Astrocyte of the spinal cord (primary cell): ENCODE data around the gene CSGALNACT2.

Experiments
- DNase-seq: peaks from one replicate; pipeline ENCODE4 v3.0.0; 2011; ENCODE audit warnings: low read depth, low spot score
- H3K4me3 ChIP-seq: 2 replicates; pipeline ENCODE4 v1.5.1; 2011; ENCODE audit warnings: low read depth, mild to moderate bottlenecking, low read length, moderate library complexity
- CTCF ChIP-seq: IDR thresholded peaks from 2 replicates; pipeline ENCODE4 v1.5.1; 2012; ENCODE audit warnings: low read depth, mild to moderate bottlenecking, low read length, inconsistent platforms
- in situ Hi-C: cut with HindIII; loops from 2 replicates; pipeline ENCODE4 v1.10.0; 2017; ENCODE audit warnings: low sequenced_read_pairs

CSGALNACT2 gene

GRCh38 chr10:43199684-43200537 lies 61.7 kb downstream of the CSGALNACT2 start:
- no peak overlapping the region for H3K4me3 ChIP-seq
- in situ Hi-C loops: no loop called here
- no peak for TF ChIP-seq CTCF
- no peak for DNase-seq

- no peak for TF ChIP-seq CTCF
- in situ Hi-C loops: no loop called here
- H3K4me3 ChIP-seq: no peak overlapping the region
- no peak for DNase-seq
These were observed 62.5 kb downstream of the CSGALNACT2 start for GRCh38 chr10:43200538-43201390.

- no peak for DNase-seq
- in situ Hi-C loops: no loop called here
- no peak overlapping the region for H3K4me3 ChIP-seq
- no peak for TF ChIP-seq CTCF
These were observed 63.4 kb downstream of the CSGALNACT2 start for GRCh38 chr10:43201545-43202131.

- DNase-seq: no peak
- TF ChIP-seq CTCF: peak; percentile 59
- H3K4me3 ChIP-seq: peak overlapping the region; percentile 32
- in situ Hi-C loops: no loop called here
These were observed 64.0 kb downstream of the CSGALNACT2 start for GRCh38 chr10:43202224-43202656.

GRCh38 chr10:43202657-43203447 lies 64.6 kb downstream of the CSGALNACT2 start:
- DNase-seq: no peak
- in situ Hi-C loops: no loop called here
- H3K4me3 ChIP-seq: peak overlapping the region; percentile 32
- TF ChIP-seq CTCF: no peak
